ENCODE data around the gene DLG5. TPM values are rescaled to one million over a fixed set of nuclear protein-coding genes. Genes with fewer than 3 reads are reported as not detected.

DLG5 gene
- total and polyA plus RNA-seq, 9 of the 15 experiments (the other 6 are each of a cell fraction or from before 2014, with no cell fraction given) = 1.4 to 26.8 (median 11.2) TPM

- TF ChIP-seq, protein P1, sequence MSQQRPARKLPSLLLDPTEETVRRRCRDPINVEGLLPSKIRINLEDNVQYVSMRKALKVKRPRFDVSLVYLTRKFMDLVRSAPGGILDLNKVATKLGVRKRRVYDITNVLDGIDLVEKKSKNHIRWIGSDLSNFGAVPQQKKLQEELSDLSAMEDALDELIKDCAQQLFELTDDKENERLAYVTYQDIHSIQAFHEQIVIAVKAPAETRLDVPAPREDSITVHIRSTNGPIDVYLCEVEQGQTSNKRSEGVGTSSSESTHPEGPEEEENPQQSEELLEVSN (IDR thresholded peaks at IDR 0.05; ENCODE audit: borderline replicate concordance in 1 of 2, extremely low read depth in 1 of 2, insufficient read depth in 1 of 2, insufficient read length in 1 of 2, low read depth in 1 of 2, low read length in 1 of 2, poor library complexity in 1 of 2, severe bottlenecking in 1 of 2) = no peak
- TF ChIP-seq ZFP1 (CRISPR knock-in tag; IDR thresholded peaks at IDR 0.05) = no peak
- TF ChIP-seq ZBTB8A (IDR thresholded peaks at IDR 0.05; ENCODE audit: partially characterized antibody) = no peak
- TF ChIP-seq BDP1 (IDR thresholded peaks at IDR 0.05; ENCODE audit: insufficient read depth, insufficient read length) = no peak
- TF ChIP-seq MED1 (CRISPR knock-in tag; IDR thresholded peaks at IDR 0.05; ENCODE audit: borderline replicate concordance) = no peak
- TF ChIP-seq ZNF175 (CRISPR knock-in tag; IDR thresholded peaks at IDR 0.05; ENCODE audit: low read depth) = no peak
- TF ChIP-seq TRIM24 (IDR thresholded peaks at IDR 0.05) = no peak
- no peak for TF ChIP-seq ZZZ3 (IDR thresholded peaks at IDR 0.05)
- no peak for TF ChIP-seq FUS (optimal IDR thresholded peaks at IDR 0.05; ENCODE audit: low read depth, low read length)
Measured at GRCh38 chr10:77844713-77845445, 81.7 kb downstream of the DLG5 start (continued).

DNA sequence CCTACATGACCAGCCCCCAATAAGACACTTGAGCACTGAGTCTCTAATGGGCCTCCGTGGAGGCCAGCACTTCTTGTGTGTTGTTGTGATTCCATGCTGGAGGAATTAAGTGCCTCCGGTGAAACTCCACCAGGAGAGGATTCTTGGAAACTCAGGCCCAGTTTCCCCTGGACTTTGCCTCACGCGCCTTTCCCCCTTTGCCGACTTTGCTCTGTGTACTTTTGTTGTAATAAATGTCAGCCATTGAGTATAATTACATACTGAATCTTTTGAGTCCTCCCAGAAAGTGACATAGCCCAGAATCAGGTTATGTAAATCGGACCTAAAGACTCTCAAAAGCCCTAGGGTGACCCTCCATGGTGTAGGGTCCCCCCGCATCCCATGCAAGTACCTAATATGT is 82.4 kb downstream of the DLG5 start:
- Histone ChIP-seq H3K27ac (ENCODE audit: extremely low read depth, low read depth, low read length) (no peak overlapping the region), H3K9me3 (replicated peaks; ENCODE audit: control insufficient read depth, insufficient read depth, low read depth, low read length) (no peaks in the 10 kb centered on the region), H3K4me1 (replicated peaks in 1 of 2; ENCODE audit: control insufficient read depth in 2 of 2, insufficient read depth in 2 of 2, low read length in 2 of 2) (peaks cover 8% of the 10 kb centered on the region in 2 experiments), H3K27me3 (ENCODE audit: control insufficient read depth in 2 of 2, insufficient read depth in 2 of 2, low read length in 2 of 2) (no peaks in the 10 kb centered on the region), H4K20me1 (replicated peaks; ENCODE audit: control insufficient read depth, insufficient read depth, low read length) (peaks cover 2% of the 10 kb centered on the region; the same call in 1 of the 2 replicates), H2AFZ (ENCODE audit: low read depth, low read length) (no peak overlapping the region), H3K9ac (ENCODE audit: insufficient read depth in 1 of 2, low read depth in 2 of 2, low read length in 2 of 2) (no peak overlapping the region), H3K4me3 (no peak overlapping the region), H3K79me2 (ENCODE audit: control insufficient read depth, insufficient read depth, low read length) (no peaks in the 10 kb centered on the region), H3K36me3 (ENCODE audit: control insufficient read depth, insufficient read depth, low read length) (peaks cover 58% of the 10 kb centered on the region), H3K4me2 (ENCODE audit: insufficient read depth, low read length) (no peak overlapping the region), H3K9me1 (ENCODE audit: control insufficient read depth, insufficient read depth, low read length) (peaks cover 3% of the 10 kb centered on the region)
- BruUV-seq (replicated peaks) = no TSS peak
- no peak for FAIRE-seq
- DNase-seq (ENCODE audit: extremely low read depth in 1 of 4, low spot score in 3 of 4) = no peak
- ATAC-seq = no peak
- ChIA-PET CTCF (ENCODE audit: low intra/inter-chr PET ratio) (no interaction called here), POLR2A (no interaction called here)
- intact Hi-C loops (cut with micrococcal nuclease) = no loop called here
- 91% methylated on average over 7 of the region's 7 CpGs for WGBS (ENCODE audit: insufficient coverage, low coverage, missing lambda C conversion rate)
- in situ Hi-C loops (cut with MboI) = no loop called here
- TF ChIP-seq ZNF3 (CRISPR knock-in tag; IDR thresholded peaks at IDR 0.05) (no peak), ARHGAP35 (IDR thresholded peaks at IDR 0.05; ENCODE audit: partially characterized antibody) (no peak), RBM14 (IDR thresholded peaks at IDR 0.05; ENCODE audit: borderline replicate concordance, insufficient read depth, low read depth, low read length) (no peak), ZNF75A (CRISPR knock-in tag; IDR thresholded peaks at IDR 0.05) (no peak), PBX2 (CRISPR knock-in tag; IDR thresholded peaks at IDR 0.05; ENCODE audit: low read depth) (no peak), PBX2 (tag; conservative IDR thresholded peaks at IDR 0.05; ENCODE audit: low read depth) (no peak), TBP (optimal IDR thresholded peaks at IDR 0.05; ENCODE audit: low read depth, low read length) (no peak)
- TF ChIP-seq, protein P2, sequence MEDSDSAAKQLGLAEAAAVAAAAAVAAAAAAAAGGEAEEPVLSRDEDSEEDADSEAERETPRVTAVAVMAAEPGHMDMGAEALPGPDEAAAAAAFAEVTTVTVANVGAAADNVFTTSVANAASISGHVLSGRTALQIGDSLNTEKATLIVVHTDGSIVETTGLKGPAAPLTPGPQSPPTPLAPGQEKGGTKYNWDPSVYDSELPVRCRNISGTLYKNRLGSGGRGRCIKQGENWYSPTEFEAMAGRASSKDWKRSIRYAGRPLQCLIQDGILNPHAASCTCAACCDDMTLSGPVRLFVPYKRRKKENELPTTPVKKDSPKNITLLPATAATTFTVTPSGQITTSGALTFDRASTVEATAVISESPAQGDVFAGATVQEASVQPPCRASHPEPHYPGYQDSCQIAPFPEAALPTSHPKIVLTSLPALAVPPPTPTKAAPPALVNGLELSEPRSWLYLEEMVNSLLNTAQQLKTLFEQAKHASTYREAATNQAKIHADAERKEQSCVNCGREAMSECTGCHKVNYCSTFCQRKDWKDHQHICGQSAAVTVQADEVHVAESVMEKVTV (CRISPR knock-in tag; IDR thresholded peaks at IDR 0.05) = no peak
